CD4-positive, alpha-beta T cell treated with Interleukin-4 for 4 hours (primary cell): ENCODE data around the gene ACTN4.

Experiments
- DNase-seq: peaks from one replicate; pipeline ENCODE4 v3.0.0-alpha.2; 2020

ACTN4 gene

GRCh38 chr19:38774181-38774950, 126.9 kb downstream of the ACTN4 start:
- DNase-seq = no peak

- DNase-seq = no peak
Observed at GRCh38 chr19:38778733-38779132, 131.3 kb downstream of the ACTN4 start.

- no peak for DNase-seq
Observed at GRCh38 chr19:38780443-38780842, 133.0 kb downstream of the ACTN4 start.

- DNase-seq = no peak
Observed at GRCh38 chr19:38781058-38781457, 133.6 kb downstream of the ACTN4 start.
